Astrocyte of the cerebellum (primary cell): ENCODE data around the gene TRAPPC2.
A peak's percentile ranks its signal among the peaks of the same experiment; 100 is the strongest.

ENCODE experiments used
- DNase-seq: peaks from one replicate; pipeline ENCODE4 v3.0.0-alpha.2; 2011; ENCODE audit warnings: low read depth
- H3K4me3 ChIP-seq: 2 replicates; pipeline ENCODE4 v1.5.1; 2011; ENCODE audit warnings: mild to moderate bottlenecking, low read depth, low read length, moderate library complexity
- in situ Hi-C: cut with HindIII; loops from 2 replicates; pipeline ENCODE4 v1.10.0; 2017; ENCODE audit warnings: low sequenced_read_pairs
- TF ChIP-seq, protein P1 (sequence below): IDR thresholded peaks from 2 replicates; pipeline ENCODE4 v1.5.1; 2012; ENCODE audit warnings: low read length, low read depth, moderate library complexity, mild to moderate bottlenecking; ENCODE audit errors: missing control alignments

TRAPPC2 gene

GRCh38 chrX:13770013-13770535 lies 35.7 kb upstream of the TRAPPC2 start:
- TF ChIP-seq, protein P1, sequence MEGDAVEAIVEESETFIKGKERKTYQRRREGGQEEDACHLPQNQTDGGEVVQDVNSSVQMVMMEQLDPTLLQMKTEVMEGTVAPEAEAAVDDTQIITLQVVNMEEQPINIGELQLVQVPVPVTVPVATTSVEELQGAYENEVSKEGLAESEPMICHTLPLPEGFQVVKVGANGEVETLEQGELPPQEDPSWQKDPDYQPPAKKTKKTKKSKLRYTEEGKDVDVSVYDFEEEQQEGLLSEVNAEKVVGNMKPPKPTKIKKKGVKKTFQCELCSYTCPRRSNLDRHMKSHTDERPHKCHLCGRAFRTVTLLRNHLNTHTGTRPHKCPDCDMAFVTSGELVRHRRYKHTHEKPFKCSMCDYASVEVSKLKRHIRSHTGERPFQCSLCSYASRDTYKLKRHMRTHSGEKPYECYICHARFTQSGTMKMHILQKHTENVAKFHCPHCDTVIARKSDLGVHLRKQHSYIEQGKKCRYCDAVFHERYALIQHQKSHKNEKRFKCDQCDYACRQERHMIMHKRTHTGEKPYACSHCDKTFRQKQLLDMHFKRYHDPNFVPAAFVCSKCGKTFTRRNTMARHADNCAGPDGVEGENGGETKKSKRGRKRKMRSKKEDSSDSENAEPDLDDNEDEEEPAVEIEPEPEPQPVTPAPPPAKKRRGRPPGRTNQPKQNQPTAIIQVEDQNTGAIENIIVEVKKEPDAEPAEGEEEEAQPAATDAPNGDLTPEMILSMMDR: no peak
- in situ Hi-C loops: no loop called here
- no peak for DNase-seq
- no peak overlapping the region for H3K4me3 ChIP-seq

DNA sequence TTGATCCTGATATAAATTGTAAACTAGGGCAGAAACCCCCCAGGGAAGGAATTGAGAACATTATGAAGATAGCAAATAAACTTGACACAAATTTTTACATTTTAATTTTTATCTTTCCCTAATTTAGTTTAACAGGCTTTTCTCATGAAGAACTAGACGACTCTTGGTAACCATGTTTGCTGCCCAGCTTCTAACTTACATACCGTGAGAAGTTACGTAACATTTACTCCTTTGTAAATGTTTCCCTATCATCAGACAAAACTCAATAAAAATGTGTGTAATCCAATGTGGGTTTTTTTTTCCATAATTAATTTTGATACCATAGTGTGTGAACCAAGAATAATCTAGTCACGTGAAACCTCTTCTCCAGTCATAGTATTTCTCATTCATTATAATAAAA lies 34.5 kb upstream of the TRAPPC2 start:
- in situ Hi-C loops: no loop called here
- DNase-seq: no peak
- no peak overlapping the region for H3K4me3 ChIP-seq
- TF ChIP-seq, protein P1: no peak

DNA sequence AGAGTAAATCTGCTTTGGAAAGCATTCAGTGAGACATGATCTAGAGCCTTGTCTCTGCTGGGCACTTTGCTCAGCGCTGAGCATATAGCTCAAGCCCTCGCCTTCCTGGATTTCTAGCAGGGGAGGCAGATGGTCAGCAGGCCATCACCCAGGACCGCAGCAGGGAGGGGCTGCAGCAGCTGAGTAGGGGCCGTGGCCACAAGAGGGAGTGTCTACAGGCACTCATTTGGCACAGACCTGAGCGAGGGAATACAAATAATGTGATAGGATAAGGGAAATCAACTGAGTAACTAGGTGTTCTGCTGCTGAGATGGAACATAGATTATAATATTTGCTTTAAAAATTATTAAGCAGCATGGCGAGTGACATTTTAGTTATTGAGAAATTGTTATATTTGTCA lies 30.3 kb upstream of the TRAPPC2 start:
- DNase-seq: no peak
- TF ChIP-seq, protein P1: peak; percentile 51
- in situ Hi-C loops: no loop called here
- H3K4me3 ChIP-seq: no peak overlapping the region

- H3K4me3 ChIP-seq: no peak overlapping the region
- no peak for DNase-seq
- TF ChIP-seq, protein P1: no peak
- in situ Hi-C loops: no loop called here
These were observed 29.9 kb upstream of the TRAPPC2 start for GRCh38 chrX:13764281-13764680.

GRCh38 chrX:13763489-13763888 lies 29.1 kb upstream of the TRAPPC2 start:
- in situ Hi-C loops: no loop called here
- no peak overlapping the region for H3K4me3 ChIP-seq
- TF ChIP-seq, protein P1: no peak
- DNase-seq: no peak

DNA sequence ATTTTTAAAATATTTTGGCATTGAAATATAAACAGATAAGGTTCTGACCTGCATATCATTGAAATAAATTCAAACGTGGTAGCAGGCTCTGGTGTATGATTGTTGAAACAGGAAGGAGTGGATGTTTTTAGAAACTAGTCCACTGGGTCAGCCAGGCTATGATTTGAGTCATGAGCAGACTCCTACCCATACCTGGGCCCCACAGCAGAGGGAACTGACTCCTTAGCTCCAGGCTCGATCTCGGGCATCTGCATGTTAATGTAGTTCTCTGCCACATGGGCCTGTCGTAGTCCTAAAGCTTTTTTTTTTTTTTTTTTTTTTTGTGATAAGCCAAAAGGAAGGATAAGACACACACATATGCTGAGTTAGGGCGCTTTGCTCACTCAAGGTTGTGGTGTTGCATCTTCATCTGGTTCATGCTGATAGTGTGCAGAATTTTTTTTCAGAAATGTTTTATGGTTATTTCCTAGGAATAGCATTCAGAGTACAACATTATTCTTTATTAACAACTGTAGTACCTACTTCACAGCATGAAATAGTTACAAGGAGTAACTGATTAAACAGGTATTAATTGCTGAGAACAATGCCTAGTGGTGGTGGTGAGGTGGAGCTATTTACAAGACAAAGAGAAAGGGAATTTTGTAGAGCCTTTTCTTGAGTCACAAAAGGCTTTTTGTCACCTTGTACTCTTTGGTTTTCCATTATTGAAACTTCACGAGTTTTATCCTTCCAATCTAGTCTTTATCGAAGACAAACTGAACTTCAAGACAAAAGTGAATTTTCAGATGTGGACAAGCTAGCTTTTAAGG lies 27.4 kb upstream of the TRAPPC2 start:
- no peak for DNase-seq
- H3K4me3 ChIP-seq: no peak overlapping the region
- TF ChIP-seq, protein P1: no peak
- in situ Hi-C loops: no loop called here
